H1 (cell line): ENCODE data around the gene GPS2. TPM values are rescaled to one million over a fixed set of nuclear protein-coding genes. Genes with fewer than 3 reads are reported as not detected.

Experiments used
- CHD2 ChIP-seq: IDR thresholded peaks from 2 replicates; pipeline ENCODE4 v1.6.1; 2012; ENCODE audit warnings: low read length, improper control_type of control experiment
- E2F6 ChIP-seq: IDR thresholded peaks from 2 replicates; pipeline ENCODE4 v1.6.1; 2012; ENCODE audit warnings: inconsistent platforms
- EZH2 ChIP-seq: fragments of 200-600 bp; sonication (generic); IDR thresholded peaks from 2 replicates; pipeline ENCODE4 v1.7.1; 2012; ENCODE audit warnings: low read depth, mild to moderate bottlenecking, moderate library complexity, low read length, inconsistent platforms; ENCODE audit not compliant: severe bottlenecking
- SP4 ChIP-seq: IDR thresholded peaks from 2 replicates; pipeline ENCODE4 v1.6.1; 2012; ENCODE audit warnings: low read length, inconsistent platforms
- TCF12 ChIP-seq: IDR thresholded peaks from 2 replicates; pipeline ENCODE4 v1.6.1; 2011; ENCODE audit warnings: low read depth, mild to moderate bottlenecking, low read length
- ZNF274 ChIP-seq: IDR thresholded peaks from 2 replicates; pipeline ENCODE4 v1.7.0; 2012; ENCODE audit warnings: low read length, borderline replicate concordance; ENCODE audit errors: extremely low read depth
- polyA plus RNA-seq, 7 experiments: library from polyadenylated mRNA; depleted of rRNA in 3 of 7; stranded (reverse) in 5 of 7; unstranded in 2 of 7; fragments of >200 nt in 5 of 7; fragments of 200-250 nt in 2 of 7; gene quantifications; 1 replicate in 5 of 7; 2 replicates in 1 of 7; 4 replicates in 1 of 7; pipeline versions ENCODE4 v1.2.1 to v1.2.3, GENCODE V29; 2011 to 2013; ENCODE audit warnings: missing spikeins in 2 of 7, mixed read lengths in 2 of 7
- total RNA-seq: library from RNA; stranded (reverse); fragmentation: NEBNext Ultra II Directional; extraction: Animal tissue kit (Norgen Biotek cat#: 25700); gene quantifications from 2 replicates; pipeline ENCODE4 v1.2.1, GENCODE V29; 2021

The GPS2 gene
- total and polyA plus RNA-seq, 2 of the 8 experiments (the other 6 are each of a cell fraction or from before 2014, with no cell fraction given): 67.0 to 152 TPM

GRCh38 chr17:7329374-7329996, 14.3 kb upstream of the GPS2 start (continued):
- peak; percentile 26; the same call in 1 of the 2 replicates for TF ChIP-seq E2F6
- no peak for TF ChIP-seq EZH2
- no peak for TF ChIP-seq ZNF274
- no peak for TF ChIP-seq SP4
- 0 out of 2 replicates have a peak, but pooled peaks have one; percentile 6 for TF ChIP-seq CHD2
- no peak for TF ChIP-seq TCF12
- TF ChIP-seq, all 59 proteins: peak for 17
